Lower leg skin (tissue), 3 donors: ENCODE data around the gene EGLN1.

Experiments
- POLR2A ChIP-seq, 2 donors: fragments of 450-650 bp; IDR thresholded peaks; one replicate each; pipeline ENCODE4 v1.6.1; 2016 to 2017; ENCODE audit warnings: antibody characterized with exemption in 2 of 2, mild to moderate bottlenecking in 1 of 2, moderate library complexity in 1 of 2
- TF ChIP-seq, protein P1 (sequence below), 3 donors: fragments of 450-650 bp; IDR thresholded peaks; one replicate each; pipeline ENCODE4 v1.5.1; 2016; ENCODE audit warnings: antibody characterized with exemption in 3 of 3, mild to moderate bottlenecking in 3 of 3, moderate library complexity in 2 of 3

GRCh38 chr1:231432996-231433395, 10.9 kb upstream of the EGLN1 start:
- TF ChIP-seq, protein P1, sequence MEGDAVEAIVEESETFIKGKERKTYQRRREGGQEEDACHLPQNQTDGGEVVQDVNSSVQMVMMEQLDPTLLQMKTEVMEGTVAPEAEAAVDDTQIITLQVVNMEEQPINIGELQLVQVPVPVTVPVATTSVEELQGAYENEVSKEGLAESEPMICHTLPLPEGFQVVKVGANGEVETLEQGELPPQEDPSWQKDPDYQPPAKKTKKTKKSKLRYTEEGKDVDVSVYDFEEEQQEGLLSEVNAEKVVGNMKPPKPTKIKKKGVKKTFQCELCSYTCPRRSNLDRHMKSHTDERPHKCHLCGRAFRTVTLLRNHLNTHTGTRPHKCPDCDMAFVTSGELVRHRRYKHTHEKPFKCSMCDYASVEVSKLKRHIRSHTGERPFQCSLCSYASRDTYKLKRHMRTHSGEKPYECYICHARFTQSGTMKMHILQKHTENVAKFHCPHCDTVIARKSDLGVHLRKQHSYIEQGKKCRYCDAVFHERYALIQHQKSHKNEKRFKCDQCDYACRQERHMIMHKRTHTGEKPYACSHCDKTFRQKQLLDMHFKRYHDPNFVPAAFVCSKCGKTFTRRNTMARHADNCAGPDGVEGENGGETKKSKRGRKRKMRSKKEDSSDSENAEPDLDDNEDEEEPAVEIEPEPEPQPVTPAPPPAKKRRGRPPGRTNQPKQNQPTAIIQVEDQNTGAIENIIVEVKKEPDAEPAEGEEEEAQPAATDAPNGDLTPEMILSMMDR (IDR thresholded peaks at IDR 0.05), result no peak
- no peak for TF ChIP-seq POLR2A (IDR thresholded peaks at IDR 0.05)
